PC-3 (cell line): Measurements from ENCODE around the gene EEF1B2.

Source experiments
- EZH2 ChIP-seq: fragments of 300-600 bp; sonication (generic); IDR thresholded peaks from one replicate; pipeline ENCODE4 v1.6.1; 2017; ENCODE audit warnings: antibody characterized with exemption, mild to moderate bottlenecking, low read length; ENCODE audit not compliant: unreplicated experiment
- EZH2phosphoT487 ChIP-seq: fragments of 300-600 bp; sonication (generic); IDR thresholded peaks from 2 replicates; pipeline ENCODE4 v1.6.1; 2018; ENCODE audit warnings: mild to moderate bottlenecking, antibody characterized with exemption, low read length, borderline replicate concordance
- TF ChIP-seq, protein P1 (sequence below): fragments of 300-600 bp; sonication (generic); conservative IDR thresholded peaks from 2 replicates; pipeline ENCODE4 v1.5.1; 2017; ENCODE audit warnings: antibody characterized with exemption, low read depth, mild to moderate bottlenecking, low read length

DNA sequence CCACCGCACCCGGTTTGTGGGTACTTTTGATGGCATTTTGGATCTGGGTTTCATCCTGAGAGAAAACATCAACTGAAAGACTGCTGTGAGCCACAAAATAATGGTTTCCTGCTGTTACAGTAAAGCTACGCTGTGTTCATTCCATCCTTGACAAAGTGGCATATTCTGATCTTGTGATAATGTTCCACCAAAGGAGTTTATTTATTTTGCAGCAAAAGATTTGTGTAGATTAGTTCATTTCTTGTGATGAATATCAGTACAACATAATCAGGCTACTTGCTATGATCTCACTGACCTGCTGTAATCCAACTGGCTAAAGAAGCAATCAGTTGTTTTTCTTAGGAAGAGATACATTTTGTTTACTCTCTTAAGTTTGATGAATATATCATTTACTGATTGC, 45.0 kb downstream of the EEF1B2 start:
- TF ChIP-seq, protein P1, sequence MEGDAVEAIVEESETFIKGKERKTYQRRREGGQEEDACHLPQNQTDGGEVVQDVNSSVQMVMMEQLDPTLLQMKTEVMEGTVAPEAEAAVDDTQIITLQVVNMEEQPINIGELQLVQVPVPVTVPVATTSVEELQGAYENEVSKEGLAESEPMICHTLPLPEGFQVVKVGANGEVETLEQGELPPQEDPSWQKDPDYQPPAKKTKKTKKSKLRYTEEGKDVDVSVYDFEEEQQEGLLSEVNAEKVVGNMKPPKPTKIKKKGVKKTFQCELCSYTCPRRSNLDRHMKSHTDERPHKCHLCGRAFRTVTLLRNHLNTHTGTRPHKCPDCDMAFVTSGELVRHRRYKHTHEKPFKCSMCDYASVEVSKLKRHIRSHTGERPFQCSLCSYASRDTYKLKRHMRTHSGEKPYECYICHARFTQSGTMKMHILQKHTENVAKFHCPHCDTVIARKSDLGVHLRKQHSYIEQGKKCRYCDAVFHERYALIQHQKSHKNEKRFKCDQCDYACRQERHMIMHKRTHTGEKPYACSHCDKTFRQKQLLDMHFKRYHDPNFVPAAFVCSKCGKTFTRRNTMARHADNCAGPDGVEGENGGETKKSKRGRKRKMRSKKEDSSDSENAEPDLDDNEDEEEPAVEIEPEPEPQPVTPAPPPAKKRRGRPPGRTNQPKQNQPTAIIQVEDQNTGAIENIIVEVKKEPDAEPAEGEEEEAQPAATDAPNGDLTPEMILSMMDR: no peak
- TF ChIP-seq EZH2 (no peak), EZH2phosphoT487 (no peak)
